Measurements from ENCODE around the gene TMEM235. TPM values are rescaled to one million over a fixed set of nuclear protein-coding genes. Genes with fewer than 3 reads are reported as not detected.

Gene TMEM235
- polyA plus RNA-seq, 2 donors = not detected

DNA sequence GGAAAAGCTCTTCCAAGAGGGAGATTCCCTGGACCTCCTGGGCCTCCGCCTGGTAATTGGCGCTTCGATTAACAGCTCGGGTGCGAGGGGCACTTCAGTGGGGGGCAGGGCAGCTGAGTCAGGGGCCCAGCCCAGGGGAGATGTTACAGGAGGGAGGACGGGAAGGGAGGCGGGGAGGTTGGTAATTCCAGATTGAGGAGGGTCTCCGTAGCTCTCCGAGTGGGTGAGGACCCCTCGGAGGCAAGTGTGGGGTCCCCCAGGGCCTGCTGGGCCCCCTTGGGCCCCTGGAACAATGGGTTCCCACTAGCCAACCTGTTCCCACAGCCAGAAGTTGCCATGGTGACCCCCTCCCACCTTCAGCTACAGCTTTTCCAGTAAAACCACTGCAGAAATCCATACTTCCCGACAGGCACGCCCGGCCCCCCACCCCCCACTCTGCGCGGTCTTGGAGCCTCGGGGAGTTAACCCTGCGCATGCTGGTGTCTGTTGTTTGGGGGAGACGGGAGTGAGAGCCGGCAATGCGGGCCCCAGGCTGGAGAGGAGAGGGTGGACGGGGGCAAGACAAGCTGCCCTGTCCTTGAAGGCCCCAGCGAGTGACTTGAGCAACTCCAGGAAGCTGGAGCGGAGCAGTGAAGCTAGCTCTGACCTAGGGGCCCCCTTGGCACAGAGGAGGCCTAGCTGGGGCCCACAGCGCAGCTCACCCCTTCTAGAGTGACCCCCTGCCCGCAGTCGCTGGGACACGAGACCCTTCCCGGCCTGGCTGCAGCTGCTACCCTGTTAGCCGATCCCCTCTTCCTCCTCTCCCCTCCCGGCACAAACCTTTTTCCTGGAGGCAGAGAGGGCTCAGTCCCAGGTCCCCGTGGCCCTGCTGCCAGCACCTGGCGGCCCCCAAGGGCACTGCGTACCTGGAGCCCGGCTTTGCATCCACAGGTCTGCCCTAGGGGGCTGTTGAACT, 37.8 kb downstream of the TMEM235 start:
- H3K4me3 ChIP-seq (ENCODE audit: low read depth in 1 of 2, low read length in 2 of 2) = no peak overlapping the region
- WGBS, 2 donors = 49 to 54% methylated on average over 32 to 34 of the region's 34 CpGs

DNA sequence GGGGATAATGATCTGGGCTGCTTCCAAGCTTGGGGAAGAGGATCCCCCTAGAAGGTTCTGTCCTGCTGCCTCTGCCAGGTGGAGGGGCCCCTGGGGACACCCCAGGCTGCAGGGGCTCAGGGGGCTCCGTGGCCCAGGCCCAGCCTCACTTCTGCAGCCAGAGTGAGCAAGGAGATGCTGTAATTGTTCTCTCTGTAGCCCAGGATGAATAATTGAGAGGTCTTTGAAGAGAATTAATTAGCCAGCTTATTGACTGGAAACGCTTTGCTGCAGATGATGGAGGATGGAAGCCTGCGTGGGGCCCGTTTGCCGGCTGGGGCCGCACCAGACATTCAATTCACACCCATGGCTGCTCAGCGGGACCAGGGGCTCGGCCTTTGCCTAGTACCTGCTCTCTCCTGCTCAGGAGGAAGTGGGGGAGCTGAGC, 38.5 kb downstream of the TMEM235 start:
- Histone ChIP-seq H3K4me3 (ENCODE audit: low read depth in 1 of 2, low read length in 2 of 2) (no peak overlapping the region), H3K36me3 (ENCODE audit: control insufficient read depth in 2 of 2, insufficient read depth in 2 of 2, low read length in 1 of 2) (no peaks in the 10 kb centered on the region), H3K27ac (ENCODE audit: low read depth in 2 of 2, low read length in 1 of 2) (no peak overlapping the region), H3K9me3 (ENCODE audit: control insufficient read depth in 2 of 2, insufficient read depth in 1 of 2, low read depth in 1 of 2, low read length in 1 of 2) (no peaks in the 10 kb centered on the region), H3K4me1 (ENCODE audit: control insufficient read depth in 2 of 2, insufficient read depth in 2 of 2, low read length in 1 of 2) (peaks cover 0 to 2% of the 10 kb centered on the region in 2 donors), H3K27me3 (ENCODE audit: control insufficient read depth in 1 of 2, insufficient read depth in 2 of 2, low read length in 2 of 2) (no peaks in the 10 kb centered on the region)
- 77 to 83% methylated on average over 7 to 8 of the region's 8 CpGs for WGBS, 2 donors

More for the DNA sequence above, 37.8 kb downstream of the TMEM235 start:
- H3K27me3 ChIP-seq (ENCODE audit: control insufficient read depth in 1 of 2, insufficient read depth in 2 of 2, low read length in 2 of 2) = no peaks in the 10 kb centered on the region
- peaks cover 0 to 2% of the 10 kb centered on the region in 2 donors for H3K4me1 ChIP-seq (ENCODE audit: control insufficient read depth in 2 of 2, insufficient read depth in 2 of 2, low read length in 1 of 2)
- H3K36me3 ChIP-seq (ENCODE audit: control insufficient read depth in 2 of 2, insufficient read depth in 2 of 2, low read length in 1 of 2) = no peaks in the 10 kb centered on the region
- no peaks in the 10 kb centered on the region for H3K9me3 ChIP-seq (ENCODE audit: control insufficient read depth in 2 of 2, insufficient read depth in 1 of 2, low read depth in 1 of 2, low read length in 1 of 2)
- H3K27ac ChIP-seq (ENCODE audit: low read depth in 2 of 2, low read length in 1 of 2) = no peak overlapping the region

DNA sequence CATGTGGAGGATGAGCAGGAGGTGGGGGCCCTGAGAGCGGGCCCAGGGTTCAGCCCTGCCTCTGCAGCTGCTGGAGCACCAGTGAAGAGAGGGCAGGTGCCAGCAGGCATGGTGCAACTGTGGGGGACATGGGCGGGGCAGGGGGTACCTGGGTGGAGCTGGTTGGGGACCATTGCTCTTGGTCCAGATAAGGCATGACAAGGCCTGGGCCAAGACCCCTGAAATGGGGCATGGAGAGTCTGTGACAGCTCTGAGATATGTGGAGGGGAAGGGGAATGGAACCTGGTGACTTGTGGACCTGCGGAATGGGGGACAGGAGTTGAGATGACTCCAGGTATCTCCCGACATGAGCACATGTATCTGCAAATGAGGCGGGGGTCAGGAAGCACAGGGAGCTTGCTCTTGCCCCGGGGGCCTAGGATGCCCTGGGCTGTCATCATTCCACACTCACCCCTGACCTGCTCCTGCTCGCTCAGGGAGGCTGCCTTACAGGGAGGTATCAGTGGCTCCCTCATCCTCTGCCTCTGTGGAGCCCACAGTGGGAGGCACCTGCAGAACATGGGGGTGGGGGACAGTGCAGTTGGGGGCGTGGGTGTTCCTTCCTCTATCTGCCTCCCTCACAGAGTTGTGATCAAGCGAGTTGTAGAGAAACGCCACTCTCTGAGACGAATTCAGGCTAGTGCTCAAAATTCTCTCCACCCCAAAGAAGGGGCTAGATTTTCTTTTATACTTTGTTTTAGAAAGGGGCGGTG, 40.2 kb downstream of the TMEM235 start:
- H3K4me1 ChIP-seq (ENCODE audit: control insufficient read depth in 2 of 2, insufficient read depth in 2 of 2, low read length in 1 of 2) = peaks cover 0 to 2% of the 10 kb centered on the region in 2 donors
- H3K36me3 ChIP-seq (ENCODE audit: control insufficient read depth in 2 of 2, insufficient read depth in 2 of 2, low read length in 1 of 2) = no peaks in the 10 kb centered on the region
- no peaks in the 10 kb centered on the region for H3K9me3 ChIP-seq (ENCODE audit: control insufficient read depth in 2 of 2, insufficient read depth in 1 of 2, low read depth in 1 of 2, low read length in 1 of 2)
- H3K4me3 ChIP-seq (ENCODE audit: low read depth in 1 of 2, low read length in 2 of 2) = no peak overlapping the region
- no peak overlapping the region for H3K27ac ChIP-seq (ENCODE audit: low read depth in 2 of 2, low read length in 1 of 2)
- H3K27me3 ChIP-seq (ENCODE audit: control insufficient read depth in 1 of 2, insufficient read depth in 2 of 2, low read length in 2 of 2) = no peaks in the 10 kb centered on the region
- WGBS, 2 donors = 70 to 76% methylated on average over 12 of the region's 12 CpGs

DNA sequence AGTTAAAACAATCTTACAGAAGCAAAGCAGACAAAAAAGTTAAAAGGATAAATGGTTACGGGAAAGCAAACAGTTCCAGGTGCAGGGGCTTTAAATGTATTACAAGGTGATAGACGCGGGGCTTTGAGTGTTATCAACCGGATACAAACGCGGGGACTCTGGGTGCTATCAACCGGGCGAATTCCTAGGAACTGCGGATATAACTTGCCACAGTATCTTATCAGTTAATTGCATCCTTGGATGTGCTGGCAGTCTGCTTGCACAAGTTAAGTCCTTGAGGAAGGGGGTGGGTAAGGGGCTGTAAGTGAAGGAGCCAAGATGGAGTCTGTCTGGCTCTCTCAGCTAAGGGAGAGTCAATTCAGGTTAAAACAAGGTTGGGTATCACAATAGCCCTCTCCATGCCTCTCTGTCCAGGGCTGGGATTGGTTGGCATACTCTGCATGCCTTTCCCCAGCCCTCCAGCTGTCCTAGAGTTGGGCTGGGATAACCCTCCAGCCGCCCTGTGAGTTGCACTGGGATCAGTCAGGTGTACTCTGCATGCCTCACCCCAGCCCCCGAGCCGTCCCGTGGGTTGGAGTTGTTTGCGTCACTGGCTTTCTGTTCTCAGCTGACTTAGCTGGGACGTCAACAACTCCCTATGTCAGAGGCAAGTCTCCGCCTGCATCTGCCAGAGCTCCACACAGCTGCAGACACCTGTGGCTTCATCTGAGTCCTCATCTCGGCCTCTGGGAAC, 40.9 kb downstream of the TMEM235 start:
- H3K27ac ChIP-seq (ENCODE audit: low read depth in 2 of 2, low read length in 1 of 2) = no peak overlapping the region
- H3K27me3 ChIP-seq (ENCODE audit: control insufficient read depth in 1 of 2, insufficient read depth in 2 of 2, low read length in 2 of 2) = no peaks in the 10 kb centered on the region
- peaks cover 0 to 2% of the 10 kb centered on the region in 2 donors for H3K4me1 ChIP-seq (ENCODE audit: control insufficient read depth in 2 of 2, insufficient read depth in 2 of 2, low read length in 1 of 2)
- H3K9me3 ChIP-seq (ENCODE audit: control insufficient read depth in 2 of 2, insufficient read depth in 1 of 2, low read depth in 1 of 2, low read length in 1 of 2) = no peaks in the 10 kb centered on the region
- no peaks in the 10 kb centered on the region for H3K36me3 ChIP-seq (ENCODE audit: control insufficient read depth in 2 of 2, insufficient read depth in 2 of 2, low read length in 1 of 2)
- no peak overlapping the region for H3K4me3 ChIP-seq (ENCODE audit: low read depth in 1 of 2, low read length in 2 of 2)
- WGBS, 2 donors = 33 to 37% methylated on average over 17 of the region's 17 CpGs

DNA sequence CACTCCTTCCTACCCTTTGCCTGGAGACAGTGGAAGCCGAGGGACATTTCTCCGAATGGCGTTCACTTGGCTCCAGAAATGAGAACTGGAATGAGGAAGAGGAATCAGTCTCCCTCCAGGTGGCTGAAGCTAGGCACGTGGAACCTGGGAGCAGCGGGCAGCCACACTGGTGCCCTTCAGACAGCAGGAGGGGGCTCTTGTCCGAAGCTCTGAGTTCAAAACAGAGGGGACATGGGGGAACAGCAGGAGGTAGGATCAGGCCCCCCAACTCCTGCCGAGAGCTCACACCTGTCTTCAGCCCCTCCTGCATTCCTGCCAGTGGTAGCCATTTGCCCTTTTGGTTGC, 41.5 kb downstream of the TMEM235 start:
- H3K4me3 ChIP-seq (ENCODE audit: low read depth in 1 of 2, low read length in 2 of 2) = no peak overlapping the region
- H3K9me3 ChIP-seq (ENCODE audit: control insufficient read depth in 2 of 2, insufficient read depth in 1 of 2, low read depth in 1 of 2, low read length in 1 of 2) = no peaks in the 10 kb centered on the region
- no peaks in the 10 kb centered on the region for H3K36me3 ChIP-seq (ENCODE audit: control insufficient read depth in 2 of 2, insufficient read depth in 2 of 2, low read length in 1 of 2)
- peaks cover 0 to 2% of the 10 kb centered on the region in 2 donors for H3K4me1 ChIP-seq (ENCODE audit: control insufficient read depth in 2 of 2, insufficient read depth in 2 of 2, low read length in 1 of 2)
- no peak overlapping the region for H3K27ac ChIP-seq (ENCODE audit: low read depth in 2 of 2, low read length in 1 of 2)
- whole genome bisulfite sequencing, 2 donors = 27 to 41% methylated on average over 7 of the region's 7 CpGs
- H3K27me3 ChIP-seq (ENCODE audit: control insufficient read depth in 1 of 2, insufficient read depth in 2 of 2, low read length in 2 of 2) = no peaks in the 10 kb centered on the region

DNA sequence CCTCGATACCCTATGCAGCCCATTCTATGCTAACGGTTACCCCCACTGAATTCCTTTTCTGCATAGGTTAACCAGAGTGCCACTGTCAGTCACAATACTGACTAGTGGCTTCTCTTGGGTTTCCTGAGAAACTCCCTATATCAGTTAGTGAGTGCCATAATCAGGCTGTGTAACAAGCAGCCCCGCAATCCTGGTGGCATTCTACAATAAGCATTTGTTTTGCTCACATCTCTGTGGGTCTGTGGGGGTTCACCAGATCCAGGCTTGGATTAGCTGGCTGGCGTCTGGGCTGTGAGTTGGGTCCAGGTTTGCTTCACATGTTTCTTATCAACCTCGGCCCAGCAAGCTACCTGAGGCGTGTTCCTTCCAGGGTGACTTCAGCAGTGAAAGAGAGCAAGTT, 42.4 kb downstream of the TMEM235 start:
- Histone ChIP-seq H3K27me3 (ENCODE audit: control insufficient read depth in 1 of 2, insufficient read depth in 2 of 2, low read length in 2 of 2) (no peaks in the 10 kb centered on the region), H3K4me3 (ENCODE audit: low read depth in 1 of 2, low read length in 2 of 2) (no peak overlapping the region), H3K36me3 (ENCODE audit: control insufficient read depth in 2 of 2, insufficient read depth in 2 of 2, low read length in 1 of 2) (no peaks in the 10 kb centered on the region), H3K27ac (ENCODE audit: low read depth in 2 of 2, low read length in 1 of 2) (no peak overlapping the region), H3K4me1 (ENCODE audit: control insufficient read depth in 2 of 2, insufficient read depth in 2 of 2, low read length in 1 of 2) (peaks cover 0 to 2% of the 10 kb centered on the region in 2 donors), H3K9me3 (ENCODE audit: control insufficient read depth in 2 of 2, insufficient read depth in 1 of 2, low read depth in 1 of 2, low read length in 1 of 2) (no peaks in the 10 kb centered on the region)
- WGBS, 2 donors = 94% methylated on average over 6 of the region's 6 CpGs

DNA sequence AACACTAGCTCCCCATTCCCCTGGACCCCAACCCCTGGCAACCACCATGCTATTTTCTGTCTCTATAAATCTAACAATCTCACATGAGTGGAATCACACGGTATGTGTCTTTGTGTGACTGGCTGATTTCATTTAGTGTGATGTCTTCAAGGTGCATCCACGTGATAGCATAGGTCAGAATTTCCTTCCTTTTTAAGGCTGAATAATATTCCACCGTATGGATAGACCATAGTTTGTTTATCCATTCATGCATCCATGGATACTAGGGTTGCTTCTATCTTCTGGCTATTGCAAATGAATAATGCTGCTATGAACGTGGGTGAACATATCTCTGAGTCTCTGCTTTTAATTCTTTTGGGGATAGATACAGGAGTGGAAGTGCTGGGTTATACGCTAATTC, 43.9 kb downstream of the TMEM235 start:
- no peak overlapping the region for H3K27ac ChIP-seq (ENCODE audit: low read depth in 2 of 2, low read length in 1 of 2)
- H3K4me1 ChIP-seq (ENCODE audit: control insufficient read depth in 2 of 2, insufficient read depth in 2 of 2, low read length in 1 of 2) = peaks cover 0 to 2% of the 10 kb centered on the region in 2 donors
- no peaks in the 10 kb centered on the region for H3K27me3 ChIP-seq (ENCODE audit: control insufficient read depth in 1 of 2, insufficient read depth in 2 of 2, low read length in 2 of 2)
- H3K4me3 ChIP-seq (ENCODE audit: low read depth in 1 of 2, low read length in 2 of 2) = no peak overlapping the region
- WGBS, 2 donors = 92 to 95% methylated on average over 5 of the region's 5 CpGs
- no peaks in the 10 kb centered on the region for H3K9me3 ChIP-seq (ENCODE audit: control insufficient read depth in 2 of 2, insufficient read depth in 1 of 2, low read depth in 1 of 2, low read length in 1 of 2)
- no peaks in the 10 kb centered on the region for H3K36me3 ChIP-seq (ENCODE audit: control insufficient read depth in 2 of 2, insufficient read depth in 2 of 2, low read length in 1 of 2)

DNA sequence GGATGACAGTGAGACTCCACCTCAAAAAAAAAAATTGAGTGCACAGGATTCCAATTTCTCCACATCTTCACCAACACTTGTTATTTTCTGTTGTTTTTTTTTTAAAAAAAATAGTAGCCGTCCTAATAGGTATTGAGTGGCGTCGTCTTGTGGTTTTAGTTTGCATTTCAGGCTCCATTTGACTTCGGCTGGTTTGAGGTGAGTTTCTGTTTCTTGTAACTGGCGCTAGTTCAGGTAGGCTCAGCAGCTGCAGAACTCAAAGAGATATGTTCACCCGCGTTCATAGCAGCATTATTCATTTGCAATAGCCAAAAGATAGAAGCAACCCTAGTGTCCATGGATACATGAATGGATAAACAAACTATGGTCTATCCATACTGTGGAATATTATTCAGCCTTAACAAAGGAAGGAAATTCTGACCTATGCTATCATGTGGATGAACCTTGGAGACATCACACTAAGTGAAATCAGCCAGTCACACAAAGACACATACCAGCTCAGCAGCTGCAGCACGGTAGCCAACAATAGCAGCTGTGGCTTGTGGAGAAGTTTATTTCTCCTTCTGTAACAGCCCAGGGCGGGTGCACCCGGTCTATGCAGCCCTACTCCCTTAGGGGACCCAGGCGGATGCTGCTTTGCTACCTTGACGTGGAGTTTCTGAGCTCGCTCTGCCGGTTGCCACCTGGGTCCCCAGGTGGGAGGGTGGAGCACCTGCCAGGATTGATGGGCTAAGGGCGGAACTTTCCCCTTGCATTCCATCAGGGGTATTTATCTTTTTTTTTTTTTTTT, 44.9 kb downstream of the TMEM235 start:
- no peaks in the 10 kb centered on the region for H3K9me3 ChIP-seq (ENCODE audit: control insufficient read depth in 2 of 2, insufficient read depth in 1 of 2, low read depth in 1 of 2, low read length in 1 of 2)
- no peak overlapping the region for H3K27ac ChIP-seq (ENCODE audit: low read depth in 2 of 2, low read length in 1 of 2)
- H3K4me3 ChIP-seq (ENCODE audit: low read depth in 1 of 2, low read length in 2 of 2) = no peak overlapping the region
- WGBS, 2 donors = 70 to 77% methylated on average over 15 of the region's 15 CpGs
- no peaks in the 10 kb centered on the region for H3K36me3 ChIP-seq (ENCODE audit: control insufficient read depth in 2 of 2, insufficient read depth in 2 of 2, low read length in 1 of 2)
- H3K27me3 ChIP-seq (ENCODE audit: control insufficient read depth in 1 of 2, insufficient read depth in 2 of 2, low read length in 2 of 2) = no peaks in the 10 kb centered on the region
- peaks cover 0 to 2% of the 10 kb centered on the region in 2 donors for H3K4me1 ChIP-seq (ENCODE audit: control insufficient read depth in 2 of 2, insufficient read depth in 2 of 2, low read length in 1 of 2)

Data from esophagus (tissue), 2 donors.